Measurements from ENCODE around the gene HECW1. TPM values are rescaled to one million over a fixed set of nuclear protein-coding genes. Genes with fewer than 3 reads are reported as not detected.

The HECW1 gene
- total and polyA plus RNA-seq, 4 donors = 0.77 to 1.9 (median 1.0) TPM; not detected in 1

DNA sequence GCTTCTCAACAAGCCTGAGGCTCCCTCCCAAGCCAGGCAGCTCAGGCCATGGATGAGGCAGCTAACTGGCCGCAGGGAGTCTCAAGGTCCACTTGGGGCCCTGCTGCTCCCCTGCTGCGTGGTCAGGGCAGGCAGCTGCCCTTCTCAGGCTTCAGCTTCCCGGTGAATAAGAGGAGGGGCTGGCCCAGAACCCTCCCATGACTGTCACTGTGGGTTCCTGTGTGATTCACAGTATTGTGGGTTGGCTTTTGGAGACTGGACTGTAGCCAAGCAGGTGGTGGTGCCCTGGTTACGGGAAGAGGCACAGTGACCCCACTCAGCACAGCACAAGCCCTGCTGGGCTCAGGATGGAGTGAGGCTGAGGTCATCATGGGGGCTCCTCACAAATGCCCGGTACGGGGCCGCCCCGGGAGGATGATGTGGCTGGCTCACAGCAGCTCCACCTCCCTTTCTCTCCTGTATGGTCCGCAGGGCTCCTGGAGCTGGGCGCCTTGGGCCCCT, 189.8 kb downstream of the HECW1 start:
- intact Hi-C loops (cut with DNase I) = no loop called here

DNA sequence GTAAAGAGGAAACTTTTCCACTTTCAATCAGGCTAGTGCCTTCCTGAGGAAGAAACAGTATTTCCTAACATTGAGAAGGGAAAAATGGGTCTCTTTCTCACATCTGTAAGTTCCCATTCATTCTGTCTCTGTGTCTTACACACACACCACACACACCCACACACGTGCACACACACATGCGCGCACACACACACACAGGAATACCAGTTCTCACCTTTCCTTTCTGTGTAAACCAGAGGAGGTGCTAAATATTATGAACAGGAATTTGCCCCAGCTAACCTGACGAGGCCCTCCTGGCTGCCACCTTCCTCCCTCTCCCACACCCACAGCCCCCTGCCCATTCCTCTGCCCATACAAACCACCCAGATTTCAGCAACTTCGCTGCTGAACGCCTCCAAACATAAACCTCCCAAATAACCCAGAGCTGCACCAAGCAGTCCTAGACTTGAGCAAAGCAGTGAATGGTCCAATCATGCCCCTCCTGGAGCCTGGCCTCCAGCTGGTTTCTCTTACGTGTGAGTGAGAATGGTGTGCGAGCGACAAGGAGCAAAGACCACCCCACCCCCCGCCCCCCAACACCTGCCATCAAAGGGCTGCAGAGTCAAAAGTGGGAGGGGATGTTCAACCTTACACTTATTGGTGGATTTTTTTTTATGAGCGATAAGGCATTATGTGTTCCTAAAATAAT, 190.5 kb downstream of the HECW1 start:
- no peak overlapping the region for H3K27ac ChIP-seq (ENCODE audit: low read depth in 1 of 2, low read length in 2 of 2)
- H3K4me3 ChIP-seq (ENCODE audit: low read length in 2 of 2) = no peak overlapping the region
- no peaks in the 10 kb centered on the region for H3K36me3 ChIP-seq (ENCODE audit: control insufficient read depth in 1 of 2, insufficient read depth in 2 of 2, low read length in 1 of 2)
- no peaks in the 10 kb centered on the region for H3K4me1 ChIP-seq (ENCODE audit: control insufficient read depth in 1 of 2, insufficient read depth in 2 of 2, low read length in 2 of 2)
- intact Hi-C loops (cut with DNase I) = no loop called here
- no peaks in the 10 kb centered on the region for H3K27me3 ChIP-seq (ENCODE audit: control insufficient read depth in 1 of 2, insufficient read depth in 2 of 2, low read length in 1 of 2)
- ATAC-seq (ENCODE audit: low FRiP score) (no peak), DNase-seq (no peak)
- H3K9me3 ChIP-seq (ENCODE audit: control insufficient read depth, low read length) = no peaks in the 10 kb centered on the region
- 59 to 64% methylated on average over 11 of the region's 11 CpGs for WGBS, 2 donors

More for the DNA sequence above, 189.8 kb downstream of the HECW1 start:
- Histone ChIP-seq H3K36me3 (ENCODE audit: control insufficient read depth in 1 of 2, insufficient read depth in 2 of 2, low read length in 1 of 2) (no peaks in the 10 kb centered on the region), H3K4me3 (ENCODE audit: low read length in 2 of 2) (no peak overlapping the region), H3K27ac (ENCODE audit: low read depth in 1 of 2, low read length in 2 of 2) (no peak overlapping the region), H3K4me1 (ENCODE audit: control insufficient read depth in 1 of 2, insufficient read depth in 2 of 2, low read length in 2 of 2) (no peaks in the 10 kb centered on the region), H3K9me3 (ENCODE audit: control insufficient read depth, low read length) (no peaks in the 10 kb centered on the region), H3K27me3 (ENCODE audit: control insufficient read depth in 1 of 2, insufficient read depth in 2 of 2, low read length in 1 of 2) (no peaks in the 10 kb centered on the region)
- WGBS, 2 donors = 75 to 82% methylated on average over 10 of the region's 10 CpGs
- ATAC-seq (ENCODE audit: low FRiP score) = no peak
- no peak for DNase-seq

DNA sequence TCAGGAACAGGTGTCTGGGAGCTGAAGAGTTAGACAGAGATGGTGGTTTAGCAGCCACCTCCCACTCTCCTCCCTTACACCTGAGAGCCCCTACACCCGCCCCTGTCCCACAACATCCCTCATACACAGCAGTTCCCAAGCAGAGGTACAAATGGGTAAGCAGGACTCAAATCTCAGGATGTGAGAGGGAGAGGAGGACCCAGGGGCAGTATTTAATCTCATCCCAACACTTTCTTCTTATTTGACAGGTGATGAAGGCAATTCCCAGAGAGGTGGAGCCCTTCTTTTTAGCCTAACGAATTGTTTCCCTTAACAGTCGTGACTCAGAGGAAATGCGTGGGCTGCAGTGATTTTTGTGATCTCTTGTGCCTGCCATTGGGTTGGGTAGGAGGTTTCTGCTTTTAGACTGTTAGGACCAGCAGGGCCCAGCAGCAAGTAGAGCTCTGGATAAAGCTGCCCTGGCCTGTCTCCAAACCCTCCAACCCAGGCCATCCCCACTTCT, 191.3 kb downstream of the HECW1 start:
- H3K27ac ChIP-seq (ENCODE audit: low read depth in 1 of 2, low read length in 2 of 2) = no peak overlapping the region
- intact Hi-C loops (cut with DNase I) = no loop called here
- H3K9me3 ChIP-seq (ENCODE audit: control insufficient read depth, low read length) = no peaks in the 10 kb centered on the region
- no peaks in the 10 kb centered on the region for H3K4me1 ChIP-seq (ENCODE audit: control insufficient read depth in 1 of 2, insufficient read depth in 2 of 2, low read length in 2 of 2)
- no peaks in the 10 kb centered on the region for H3K27me3 ChIP-seq (ENCODE audit: control insufficient read depth in 1 of 2, insufficient read depth in 2 of 2, low read length in 1 of 2)
- H3K36me3 ChIP-seq (ENCODE audit: control insufficient read depth in 1 of 2, insufficient read depth in 2 of 2, low read length in 1 of 2) = no peaks in the 10 kb centered on the region
- DNase-seq = no peak
- WGBS, 2 donors = 39 to 42% methylated on average over 4 of the region's 4 CpGs
- H3K4me3 ChIP-seq (ENCODE audit: low read length in 2 of 2) = no peak overlapping the region
- no peak for ATAC-seq (ENCODE audit: low FRiP score)

DNA sequence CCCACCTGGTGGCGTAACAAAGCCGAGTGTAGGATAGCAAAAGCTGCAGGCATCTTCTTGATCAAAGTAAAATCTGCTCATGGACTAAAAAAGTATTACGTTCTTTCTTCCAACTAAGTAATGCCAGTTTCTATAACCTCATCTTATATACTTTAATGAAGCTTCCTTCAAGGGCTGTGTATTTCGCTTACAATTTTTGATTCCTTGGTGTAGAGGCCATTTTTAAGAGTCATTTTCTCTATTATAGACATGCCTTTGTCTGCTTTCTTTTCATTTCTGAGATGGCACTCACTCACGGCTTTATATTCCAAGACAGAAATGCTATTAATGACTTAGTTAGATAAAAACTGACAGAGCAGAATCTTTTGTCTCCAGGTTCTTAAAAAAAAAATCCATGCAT, 194.0 kb downstream of the HECW1 start:
- DNase-seq = no peak
- no peaks in the 10 kb centered on the region for H3K4me1 ChIP-seq (ENCODE audit: control insufficient read depth in 1 of 2, insufficient read depth in 2 of 2, low read length in 2 of 2)
- H3K27ac ChIP-seq (ENCODE audit: low read depth in 1 of 2, low read length in 2 of 2) = no peak overlapping the region
- H3K27me3 ChIP-seq (ENCODE audit: control insufficient read depth in 1 of 2, insufficient read depth in 2 of 2, low read length in 1 of 2) = no peaks in the 10 kb centered on the region
- ATAC-seq (ENCODE audit: low FRiP score) = no peak
- 82 to 92% methylated on average over 5 of the region's 5 CpGs for WGBS, 2 donors
- H3K9me3 ChIP-seq (ENCODE audit: control insufficient read depth, low read length) = no peaks in the 10 kb centered on the region
- H3K4me3 ChIP-seq (ENCODE audit: low read length in 2 of 2) = no peak overlapping the region
- intact Hi-C loops (cut with DNase I) = no loop called here
- H3K36me3 ChIP-seq (ENCODE audit: control insufficient read depth in 1 of 2, insufficient read depth in 2 of 2, low read length in 1 of 2) = no peaks in the 10 kb centered on the region

DNA sequence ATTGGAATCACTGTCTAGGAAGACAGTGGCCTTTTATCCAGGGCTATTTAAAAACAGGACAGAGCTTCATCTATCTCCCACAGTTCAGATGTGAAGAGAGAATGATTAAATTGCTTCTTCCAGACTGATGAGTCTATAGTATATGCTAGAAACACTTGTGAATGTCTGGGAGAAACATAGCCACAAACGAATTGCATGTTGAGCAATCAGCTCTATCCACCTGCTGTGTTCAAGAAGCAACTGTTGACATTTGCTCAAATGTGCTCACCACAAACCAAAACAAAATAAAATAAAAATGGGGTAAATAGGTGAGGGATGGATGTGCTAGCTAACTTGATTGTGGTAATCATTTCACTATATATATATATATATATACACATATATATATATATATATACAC, 195.1 kb downstream of the HECW1 start:
- intact Hi-C loops (cut with DNase I) = no loop called here
- ATAC-seq (ENCODE audit: low FRiP score) (no peak), DNase-seq (no peak)
- H3K36me3 ChIP-seq (ENCODE audit: control insufficient read depth in 1 of 2, insufficient read depth in 2 of 2, low read length in 1 of 2) = no peaks in the 10 kb centered on the region
- 80 to 85% methylated on average over 1 of the region's 1 CpG for WGBS, 2 donors
- no peaks in the 10 kb centered on the region for H3K27me3 ChIP-seq (ENCODE audit: control insufficient read depth in 1 of 2, insufficient read depth in 2 of 2, low read length in 1 of 2)
- H3K27ac ChIP-seq (ENCODE audit: low read depth in 1 of 2, low read length in 2 of 2) = no peak overlapping the region
- H3K4me3 ChIP-seq (ENCODE audit: low read length in 2 of 2) = no peak overlapping the region
- no peaks in the 10 kb centered on the region for H3K4me1 ChIP-seq (ENCODE audit: control insufficient read depth in 1 of 2, insufficient read depth in 2 of 2, low read length in 2 of 2)
- no peaks in the 10 kb centered on the region for H3K9me3 ChIP-seq (ENCODE audit: control insufficient read depth, low read length)

DNA sequence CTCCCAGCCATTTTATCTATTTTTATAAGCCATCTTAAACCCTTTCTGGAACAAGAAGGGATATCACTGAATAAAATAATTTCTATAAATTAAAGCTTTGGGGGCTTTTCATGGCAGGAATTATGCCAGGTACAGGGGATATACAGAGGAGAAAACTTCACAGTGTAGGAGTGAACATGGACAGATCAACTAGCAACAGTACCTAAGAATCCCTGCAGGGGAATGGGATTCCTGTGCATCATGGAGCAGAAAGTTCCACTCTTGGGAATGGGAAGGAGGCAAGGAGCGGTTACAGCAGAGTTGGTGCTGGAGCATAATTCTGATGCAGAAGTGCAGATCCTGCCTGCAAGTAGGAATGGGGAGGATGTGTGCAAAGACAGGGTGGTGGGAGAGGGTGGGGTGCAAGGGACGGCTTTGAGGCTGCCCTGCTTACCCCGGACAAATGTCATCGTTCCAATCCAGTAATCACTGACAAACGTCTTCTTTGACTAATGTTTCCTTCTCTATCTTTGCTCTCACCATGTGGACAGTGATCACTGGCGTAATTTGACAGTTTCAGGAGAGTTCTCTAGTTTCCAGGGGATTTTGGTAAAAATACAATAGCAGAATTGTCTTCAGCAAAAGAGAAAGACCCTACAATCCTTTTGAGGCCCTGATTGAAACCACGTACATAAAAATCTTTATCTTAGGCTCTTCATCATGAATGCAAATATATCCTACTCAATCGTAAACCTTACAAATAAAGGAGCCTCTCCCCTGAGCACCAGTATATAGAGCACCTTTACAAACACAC, 196.7 kb downstream of the HECW1 start:
- no peaks in the 10 kb centered on the region for H3K9me3 ChIP-seq (ENCODE audit: control insufficient read depth, low read length)
- H3K27ac ChIP-seq (ENCODE audit: low read depth in 1 of 2, low read length in 2 of 2) = no peak overlapping the region
- intact Hi-C loops (cut with DNase I) = no loop called here
- H3K4me1 ChIP-seq (ENCODE audit: control insufficient read depth in 1 of 2, insufficient read depth in 2 of 2, low read length in 2 of 2) = no peaks in the 10 kb centered on the region
- no peaks in the 10 kb centered on the region for H3K36me3 ChIP-seq (ENCODE audit: control insufficient read depth in 1 of 2, insufficient read depth in 2 of 2, low read length in 1 of 2)
- WGBS, 2 donors = 73 to 81% methylated on average over 8 of the region's 8 CpGs
- ATAC-seq (ENCODE audit: low FRiP score) (peak; percentile 22), DNase-seq (no peak)
- no peak overlapping the region for H3K4me3 ChIP-seq (ENCODE audit: low read length in 2 of 2)
- H3K27me3 ChIP-seq (ENCODE audit: control insufficient read depth in 1 of 2, insufficient read depth in 2 of 2, low read length in 1 of 2) = no peaks in the 10 kb centered on the region

DNA sequence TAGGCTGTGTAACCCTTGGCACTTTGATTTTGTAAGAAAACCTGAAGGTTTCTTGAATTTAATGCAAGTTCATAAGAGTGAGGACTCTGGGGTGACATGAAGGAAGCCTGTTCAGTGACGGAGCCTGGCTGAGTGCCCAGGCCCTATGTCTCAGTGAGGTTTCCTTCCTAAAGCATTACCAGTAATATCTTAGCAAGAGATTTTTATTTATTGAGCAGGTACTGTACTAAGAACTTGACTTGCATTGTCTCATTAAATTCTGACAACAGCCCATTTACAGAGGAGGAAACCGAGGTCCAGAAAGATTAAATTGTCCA, 197.2 kb downstream of the HECW1 start:
- ATAC-seq (ENCODE audit: low FRiP score) = no peak
- no peaks in the 10 kb centered on the region for H3K4me1 ChIP-seq (ENCODE audit: control insufficient read depth in 1 of 2, insufficient read depth in 2 of 2, low read length in 2 of 2)
- DNase-seq = no peak
- no peaks in the 10 kb centered on the region for H3K27me3 ChIP-seq (ENCODE audit: control insufficient read depth in 1 of 2, insufficient read depth in 2 of 2, low read length in 1 of 2)
- H3K9me3 ChIP-seq (ENCODE audit: control insufficient read depth, low read length) = no peaks in the 10 kb centered on the region
- H3K27ac ChIP-seq (ENCODE audit: low read depth in 1 of 2, low read length in 2 of 2) = no peak overlapping the region
- 49 to 55% methylated on average over 2 of the region's 2 CpGs for WGBS, 2 donors
- no peak overlapping the region for H3K4me3 ChIP-seq (ENCODE audit: low read length in 2 of 2)
- intact Hi-C loops (cut with DNase I) = no loop called here
- no peaks in the 10 kb centered on the region for H3K36me3 ChIP-seq (ENCODE audit: control insufficient read depth in 1 of 2, insufficient read depth in 2 of 2, low read length in 1 of 2)

DNA sequence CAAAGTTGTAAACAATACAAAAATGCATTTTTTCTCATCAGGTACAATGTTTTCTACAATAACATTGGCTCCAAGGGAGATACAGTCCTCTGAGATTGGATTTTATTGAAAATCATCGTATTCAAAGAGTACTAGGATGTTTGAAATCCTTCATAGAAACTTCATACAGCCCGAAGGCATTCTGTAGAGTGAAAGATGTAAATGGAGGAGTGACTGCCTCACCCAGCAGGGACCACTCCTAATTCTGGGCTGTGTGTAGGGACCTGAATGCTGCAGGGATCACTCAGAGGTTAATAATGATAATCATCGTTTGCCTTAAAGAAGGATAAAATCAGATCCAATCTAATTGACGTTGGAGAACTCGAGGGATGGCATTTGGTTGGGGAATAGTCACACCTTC, 198.6 kb downstream of the HECW1 start:
- no peaks in the 10 kb centered on the region for H3K36me3 ChIP-seq (ENCODE audit: control insufficient read depth in 1 of 2, insufficient read depth in 2 of 2, low read length in 1 of 2)

DNA sequence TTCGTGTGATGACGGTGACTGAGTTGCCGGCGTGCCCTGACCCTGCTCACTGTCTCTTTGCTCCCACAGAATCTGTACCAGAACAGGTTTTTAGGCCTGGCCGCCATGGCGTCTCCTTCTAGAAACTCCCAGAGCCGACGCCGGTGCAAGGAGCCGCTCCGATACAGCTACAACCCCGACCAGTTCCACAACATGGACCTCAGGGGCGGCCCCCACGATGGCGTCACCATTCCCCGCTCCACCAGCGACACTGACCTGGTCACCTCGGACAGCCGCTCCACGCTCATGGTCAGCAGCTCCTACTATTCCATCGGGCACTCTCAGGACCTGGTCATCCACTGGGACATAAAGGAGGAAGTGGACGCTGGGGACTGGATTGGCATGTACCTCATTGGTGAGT, 199.2 kb downstream of the HECW1 start:
- intact Hi-C loops (cut with DNase I) = no loop called here
- Histone ChIP-seq H3K36me3 (ENCODE audit: control insufficient read depth in 1 of 2, insufficient read depth in 2 of 2, low read length in 1 of 2) (no peaks in the 10 kb centered on the region), H3K27ac (ENCODE audit: low read depth in 1 of 2, low read length in 2 of 2) (no peak overlapping the region), H3K4me3 (ENCODE audit: low read length in 2 of 2) (no peak overlapping the region), H3K4me1 (ENCODE audit: control insufficient read depth in 1 of 2, insufficient read depth in 2 of 2, low read length in 2 of 2) (no peaks in the 10 kb centered on the region), H3K27me3 (ENCODE audit: control insufficient read depth in 1 of 2, insufficient read depth in 2 of 2, low read length in 1 of 2) (no peaks in the 10 kb centered on the region), H3K9me3 (ENCODE audit: control insufficient read depth, low read length) (no peaks in the 10 kb centered on the region)
- no peak for DNase-seq
- WGBS, 2 donors = 96% methylated on average over 22 of the region's 22 CpGs
- ATAC-seq (ENCODE audit: low FRiP score) = no peak

More for the DNA sequence above, 198.6 kb downstream of the HECW1 start:
- intact Hi-C loops (cut with DNase I) = no loop called here
- DNase-seq (no peak), ATAC-seq (ENCODE audit: low FRiP score) (no peak)
- no peaks in the 10 kb centered on the region for H3K9me3 ChIP-seq (ENCODE audit: control insufficient read depth, low read length)
- no peak overlapping the region for H3K27ac ChIP-seq (ENCODE audit: low read depth in 1 of 2, low read length in 2 of 2)
- WGBS, 2 donors = 83 to 89% methylated on average over 5 of the region's 5 CpGs
- H3K4me3 ChIP-seq (ENCODE audit: low read length in 2 of 2) = no peak overlapping the region
- H3K4me1 ChIP-seq (ENCODE audit: control insufficient read depth in 1 of 2, insufficient read depth in 2 of 2, low read length in 2 of 2) = no peaks in the 10 kb centered on the region
- H3K27me3 ChIP-seq (ENCODE audit: control insufficient read depth in 1 of 2, insufficient read depth in 2 of 2, low read length in 1 of 2) = no peaks in the 10 kb centered on the region

Measured in aorta (tissue), 5 donors.